D721Med (cell line): ENCODE measurements around the gene PEF1.
"Not testable (repeated sequence)": the region's sequence is repeated elsewhere in the genome, so short reads cannot be mapped to it uniquely, and the experiment has no call there.

ENCODE experiments used
- DNase-seq: peaks from one replicate; pipeline ENCODE4 v3.0.0; 2011; ENCODE audit warnings: low spot score; ENCODE audit not compliant: insufficient read length
- FAIRE-seq: peaks from 2 replicates; lab custom pipeline; 2011; peaks lifted over from hg19 to GRCh38; lab: Jason Lieb, UNC
- CTCF ChIP-seq: IDR thresholded peaks from 2 replicates; pipeline ENCODE4 v1.5.1; 2012; ENCODE audit warnings: mild to moderate bottlenecking, control low read depth; ENCODE audit not compliant: insufficient read depth; ENCODE audit errors: missing control alignments

Gene PEF1

GRCh38 chr1:31593770-31594632 lies 50.7 kb downstream of the PEF1 start:
- peak; percentile 85 for TF ChIP-seq CTCF
- FAIRE-seq: no peak
- no peak for DNase-seq

- no peak for FAIRE-seq
- no peak for DNase-seq
- TF ChIP-seq CTCF: no peak
These were observed 51.5 kb downstream of the PEF1 start for GRCh38 chr1:31593136-31593665.

GRCh38 chr1:31592132-31592531 lies 52.5 kb downstream of the PEF1 start:
- no peak for TF ChIP-seq CTCF
- no peak for DNase-seq
- FAIRE-seq: no peak

- DNase-seq (no peak), FAIRE-seq (no peak)
- no peak for TF ChIP-seq CTCF
These were observed 53.1 kb downstream of the PEF1 start for GRCh38 chr1:31591425-31592093.

GRCh38 chr1:31588751-31589515 lies 55.7 kb downstream of the PEF1 start:
- FAIRE-seq: no peak
- DNase-seq: no peak
- TF ChIP-seq CTCF: no peak

- FAIRE-seq: no peak
- peak; percentile 69 for TF ChIP-seq CTCF
- DNase-seq: peak; percentile 59
These were observed 56.8 kb downstream of the PEF1 start for GRCh38 chr1:31587720-31588423.

- FAIRE-seq, DNase-seq: not testable (repeated sequence)
These were observed 57.4 kb downstream of the PEF1 start for GRCh38 chr1:31587328-31587699.
